ENCODE data around the gene FLNB.

The FLNB gene

DNA sequence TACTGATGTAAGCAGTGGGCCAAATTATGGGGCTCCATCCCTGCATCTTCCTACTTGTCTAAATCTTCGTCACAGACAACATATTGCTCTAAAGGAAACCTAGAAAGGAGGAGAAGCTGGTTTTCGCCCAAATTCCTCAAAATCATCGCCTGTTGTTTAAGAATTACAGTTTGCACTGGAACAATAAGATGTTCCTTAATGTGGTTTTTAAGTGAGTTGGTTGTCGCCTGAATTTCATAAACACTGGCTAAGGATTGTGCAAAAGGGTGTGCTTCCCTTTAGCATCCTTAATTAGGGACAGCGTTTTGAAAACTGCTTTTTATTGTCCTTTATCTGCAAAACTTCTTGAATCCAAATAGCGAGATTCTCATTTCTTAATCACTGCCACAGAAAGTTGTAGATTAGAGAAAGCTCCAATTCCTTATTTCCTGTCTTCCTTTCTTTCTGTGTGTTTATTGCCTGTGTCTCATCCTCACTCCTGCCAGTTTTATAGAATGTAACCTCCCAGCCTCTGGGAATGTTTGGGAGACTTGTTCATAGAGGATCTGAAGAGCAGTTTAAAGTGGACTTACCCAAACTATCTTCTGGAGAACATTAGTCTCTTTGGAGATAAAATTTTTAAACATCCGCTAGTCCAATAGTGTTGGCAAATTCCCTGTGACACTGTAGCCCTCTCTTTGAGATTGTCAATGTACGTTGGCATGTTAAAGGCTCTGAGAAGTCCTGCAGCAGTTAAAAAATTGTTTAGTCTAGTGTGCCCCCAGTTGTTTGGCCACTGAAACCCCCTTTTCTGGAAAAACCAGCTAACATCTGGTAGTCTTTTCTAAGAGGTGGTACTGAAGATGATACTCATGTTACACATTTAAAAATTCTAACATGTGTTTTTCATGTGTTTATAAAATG, 50.4 kb downstream of the FLNB start:
- DNase-seq: peak; percentile 32 to 40

DNA sequence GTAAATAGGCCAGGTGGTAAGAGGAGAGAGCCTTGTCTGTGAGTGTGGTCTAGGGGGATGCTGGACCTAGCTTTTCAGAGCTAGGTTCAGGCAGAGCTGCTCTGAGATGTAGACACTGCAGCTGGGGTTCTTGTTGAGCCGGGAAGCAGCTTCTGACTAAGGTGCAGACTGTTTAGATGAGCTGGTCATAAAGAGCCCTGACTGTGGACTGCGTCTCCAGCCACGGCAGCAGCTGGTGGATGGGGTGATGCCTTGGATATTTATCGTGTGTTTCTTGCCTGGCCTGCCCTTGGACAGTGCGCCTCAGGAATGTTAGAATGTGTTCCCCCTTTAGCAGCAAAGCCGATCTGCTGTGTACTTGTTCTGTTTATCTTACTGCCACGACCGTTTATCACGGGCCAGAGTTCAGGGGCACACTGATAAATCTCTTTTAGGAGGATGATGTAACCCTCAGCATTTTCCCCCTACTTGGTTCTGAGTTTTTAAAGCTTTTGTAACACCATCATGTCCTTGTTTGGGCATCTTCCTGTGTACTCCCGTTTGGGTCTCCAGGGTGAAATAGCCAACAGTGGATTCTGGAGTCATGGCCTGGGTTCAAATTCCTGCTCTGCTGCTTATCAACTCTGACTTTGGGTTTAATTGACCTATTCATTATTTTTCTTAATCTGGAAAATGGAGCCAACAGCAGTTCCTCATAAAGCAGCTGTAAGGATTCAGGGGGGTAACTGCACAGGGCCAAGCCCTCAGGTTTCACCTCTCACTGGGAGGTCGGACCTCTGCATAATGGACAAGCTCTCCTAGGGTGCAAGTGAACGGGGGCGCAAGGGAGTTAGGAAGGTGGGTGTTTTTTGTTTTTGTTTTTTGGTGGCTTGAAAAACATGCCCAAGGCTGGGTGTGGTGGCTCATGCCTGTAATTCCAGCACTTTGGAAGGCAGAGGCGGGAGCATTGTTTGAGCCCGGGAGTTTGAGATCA, 51.4 kb downstream of the FLNB start:
- no peak for DNase-seq

DNA sequence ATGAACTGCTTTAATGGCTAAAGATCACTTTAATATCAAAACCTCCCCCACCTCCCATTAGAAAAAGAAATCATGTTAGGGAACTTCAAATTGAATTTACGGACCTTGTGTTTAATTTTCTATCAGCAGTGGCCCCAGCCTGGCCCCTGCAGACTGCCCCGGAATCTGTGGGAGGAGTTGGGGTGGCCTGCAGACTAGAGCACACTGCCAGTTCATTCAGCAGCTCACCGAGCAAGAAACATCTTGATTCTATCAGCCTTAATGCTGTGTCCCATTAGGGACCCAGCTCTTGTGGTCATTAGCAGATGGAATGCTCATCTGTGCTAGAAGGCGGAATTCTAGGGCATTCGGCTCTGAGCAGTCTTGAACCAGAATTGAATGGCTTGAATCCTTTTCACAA, 54.2 kb downstream of the FLNB start:
- DNase-seq: no peak

DNA sequence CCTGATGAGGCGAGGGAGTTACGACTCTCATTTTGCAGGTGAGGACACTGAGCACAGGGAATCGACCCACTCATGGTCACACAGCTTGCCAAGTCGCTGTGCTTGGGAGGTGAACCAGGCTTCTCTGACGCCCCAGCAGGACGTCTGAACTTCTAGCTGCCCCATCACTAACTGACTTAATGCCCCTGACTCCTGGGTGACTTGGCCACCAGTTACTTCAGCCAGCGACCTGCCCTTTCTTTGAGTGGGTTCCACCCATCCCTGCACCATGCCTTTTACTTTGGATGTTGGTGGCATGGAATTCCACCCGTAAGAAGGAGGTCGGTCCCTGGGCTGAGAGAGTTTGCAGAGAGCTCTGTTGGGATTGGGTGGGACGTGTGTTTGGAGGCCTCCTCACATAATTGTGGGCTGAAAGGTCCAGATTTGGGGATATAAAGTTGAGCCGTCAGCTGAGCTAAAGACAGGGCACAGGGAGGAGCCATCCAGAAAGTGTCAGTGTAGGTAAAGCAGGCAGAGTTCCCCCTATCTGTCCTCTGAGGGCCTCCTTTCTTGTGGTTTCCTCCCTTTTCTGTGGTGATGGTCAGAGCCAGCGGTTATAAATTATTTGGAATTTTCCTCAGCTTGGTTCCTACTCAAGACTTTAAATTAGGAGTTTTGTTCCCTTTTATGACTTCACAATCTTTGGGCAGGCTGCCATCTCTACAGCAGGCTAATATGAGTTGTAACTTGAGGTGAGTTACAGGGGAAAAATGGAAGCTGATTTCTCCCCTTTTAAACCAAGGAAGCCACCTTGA, 55.0 kb downstream of the FLNB start:
- peak; percentile 30 to 58 for DNase-seq

DNA sequence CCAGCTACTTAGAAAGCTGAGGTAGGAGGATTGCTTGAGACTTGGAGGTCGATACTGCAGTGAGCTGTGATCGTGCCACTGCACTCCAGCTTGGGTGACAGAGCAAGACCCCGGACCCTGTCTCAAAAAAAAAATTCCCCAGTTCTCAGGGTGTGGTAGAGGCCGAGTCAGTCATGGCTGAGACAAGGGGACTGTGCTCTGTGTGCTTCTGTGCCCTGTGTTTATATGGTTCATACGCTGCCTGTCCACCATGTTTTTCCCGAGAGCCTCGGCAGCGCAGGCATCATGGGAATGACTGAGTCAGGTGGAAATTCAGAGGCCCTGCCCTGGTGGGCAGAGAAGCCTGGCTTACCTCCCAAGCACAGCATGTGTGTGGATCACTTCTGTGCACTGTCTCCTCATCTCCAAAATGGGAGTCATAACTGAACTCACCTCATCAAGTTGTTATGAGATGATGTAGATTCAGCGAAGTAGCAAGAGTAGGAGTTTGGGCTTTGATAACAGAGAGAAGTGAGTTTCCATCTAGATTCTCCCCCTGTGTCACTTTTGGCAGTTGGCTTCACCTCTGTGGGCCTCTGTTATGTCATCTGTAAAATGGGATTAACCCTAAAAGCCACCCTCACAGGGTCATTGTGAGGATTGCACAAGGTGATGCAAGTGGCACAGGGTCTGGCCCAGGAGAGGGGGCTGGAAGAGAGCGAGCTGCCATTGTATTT, 56.9 kb downstream of the FLNB start:
- no peak for DNase-seq

DNA sequence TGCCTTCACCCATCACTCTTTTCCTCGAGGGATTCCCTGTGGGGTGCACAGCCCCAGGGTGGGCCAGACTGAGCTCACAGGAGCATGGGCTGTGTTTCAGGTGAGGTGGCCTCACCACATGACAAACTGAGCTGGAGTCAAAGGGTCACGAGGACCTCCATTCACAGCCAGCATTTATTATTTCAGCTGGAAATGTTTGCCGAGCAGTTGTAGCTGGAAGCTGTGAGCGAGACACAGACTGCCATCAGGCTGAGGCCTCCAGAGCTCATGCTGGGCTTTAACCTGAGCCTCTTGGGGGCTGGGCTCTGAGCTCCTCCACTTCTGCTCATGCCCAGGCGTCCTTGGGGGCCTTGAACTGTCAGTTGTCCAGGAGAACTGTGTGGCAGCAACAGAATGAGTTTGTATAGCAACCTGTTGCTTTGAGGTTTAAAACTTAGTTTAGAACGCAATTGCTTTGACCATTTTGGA, 57.5 kb downstream of the FLNB start:
- DNase-seq: no peak

DNA sequence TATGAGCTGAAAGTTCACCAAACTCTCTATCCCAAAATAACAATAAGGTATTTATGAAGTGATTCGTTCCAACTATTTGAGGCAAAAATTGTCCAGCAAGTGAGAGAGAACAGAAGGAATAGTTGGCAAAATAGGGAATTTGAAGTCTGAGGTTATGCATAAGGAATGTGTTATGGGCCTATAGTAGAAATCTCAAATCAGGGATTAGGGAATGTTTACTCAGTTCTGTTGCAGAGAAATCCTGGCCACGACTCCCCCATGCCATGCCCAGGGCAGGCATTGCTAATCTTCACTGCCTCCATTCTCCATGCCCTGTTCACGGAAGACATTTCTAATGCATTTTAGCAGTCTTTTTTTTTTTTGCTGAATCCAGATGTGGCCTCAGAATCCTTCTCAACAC, 58.6 kb downstream of the FLNB start:
- no peak for DNase-seq

DNA sequence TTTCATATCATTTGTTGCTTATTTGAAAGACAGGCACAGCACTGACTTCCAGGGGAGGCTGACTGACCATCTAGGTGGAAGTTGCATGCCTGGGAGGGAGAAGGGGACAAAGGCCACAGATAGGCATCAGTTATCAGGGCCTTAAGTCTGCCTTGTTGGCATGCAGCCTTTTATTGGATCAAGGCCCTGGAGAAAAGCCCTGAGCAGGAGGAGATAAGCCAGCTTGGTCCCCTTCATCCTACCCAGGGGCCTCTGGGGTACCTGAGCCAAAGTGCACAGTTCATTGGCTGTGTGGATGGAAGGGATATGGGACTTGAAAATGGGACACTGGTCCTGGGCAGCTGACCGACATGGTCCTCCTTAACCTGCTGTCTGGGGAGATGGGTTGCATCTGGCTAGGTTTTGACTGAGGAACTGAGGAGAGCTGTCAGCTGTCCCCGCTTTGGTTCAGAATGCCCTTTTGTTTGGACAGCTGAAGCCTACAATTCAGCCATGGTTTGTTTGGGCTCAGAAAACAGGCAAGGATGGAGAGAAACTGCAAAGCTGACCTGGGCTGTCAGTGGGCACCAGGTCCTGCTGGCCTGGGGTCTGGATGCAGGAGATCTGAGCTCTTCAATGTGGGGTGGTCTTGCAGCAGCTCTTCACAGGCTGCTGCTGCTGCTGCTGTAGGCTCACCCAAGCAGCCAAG, 60.0 kb downstream of the FLNB start:
- no peak for DNase-seq

DNA sequence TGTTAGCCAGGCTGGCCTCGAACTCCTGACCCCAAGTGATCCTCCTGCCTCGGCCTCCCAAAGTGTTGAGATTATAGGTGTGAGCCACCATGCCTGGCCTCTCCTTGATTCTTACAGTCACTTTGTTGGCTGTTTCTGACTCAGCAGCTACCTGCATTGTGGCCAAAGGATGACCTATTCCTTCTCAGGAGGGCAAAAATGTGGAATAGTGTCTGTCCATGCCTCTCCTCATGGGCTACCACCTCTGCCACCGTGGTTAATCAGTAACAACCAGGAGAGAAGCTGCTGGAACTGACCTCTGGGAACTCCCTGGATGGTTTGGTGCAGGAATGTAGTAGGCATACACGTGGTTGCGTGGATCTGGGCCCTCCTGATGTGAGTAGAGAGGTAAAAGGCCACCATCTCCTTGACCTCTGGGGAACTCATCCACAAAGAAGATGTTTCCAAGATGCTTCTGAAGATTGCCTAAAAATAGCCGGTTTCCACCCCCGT, 63.3 kb downstream of the FLNB start:
- no peak for DNase-seq

DNA sequence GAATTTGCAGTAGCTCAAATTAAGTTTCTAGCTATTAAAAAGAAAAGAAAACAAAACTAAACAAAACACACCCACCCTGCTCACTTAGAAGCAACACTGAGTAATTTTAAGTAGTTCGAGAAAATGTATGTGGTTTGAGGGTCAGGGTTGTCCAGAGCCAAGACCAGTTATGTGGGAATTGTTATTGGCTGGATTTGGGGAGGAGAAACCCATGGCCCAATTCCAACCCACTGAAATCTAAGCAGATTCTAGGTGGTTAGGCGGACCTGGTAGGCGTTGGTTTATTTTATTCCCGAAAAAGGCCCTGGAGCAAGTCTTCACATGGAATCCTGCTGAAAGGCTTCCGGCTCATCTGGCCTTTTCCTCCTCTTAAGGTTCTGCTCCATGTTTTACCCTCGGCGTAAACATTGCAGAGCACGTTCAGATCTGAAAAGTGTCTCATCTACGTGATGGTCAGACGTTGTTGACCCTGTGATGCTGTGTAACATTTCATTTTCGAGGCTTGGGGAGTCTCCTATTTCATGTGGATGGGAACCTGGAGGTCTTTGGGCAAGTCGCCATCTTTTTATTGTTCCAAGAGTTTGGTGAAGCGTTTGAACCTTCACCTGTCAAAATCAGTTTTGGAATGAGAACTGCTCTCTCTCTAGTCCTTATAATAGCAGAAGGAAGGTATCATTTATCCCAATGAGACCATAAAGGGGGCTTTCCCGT, 64.0 kb downstream of the FLNB start:
- DNase-seq: no peak

DNA sequence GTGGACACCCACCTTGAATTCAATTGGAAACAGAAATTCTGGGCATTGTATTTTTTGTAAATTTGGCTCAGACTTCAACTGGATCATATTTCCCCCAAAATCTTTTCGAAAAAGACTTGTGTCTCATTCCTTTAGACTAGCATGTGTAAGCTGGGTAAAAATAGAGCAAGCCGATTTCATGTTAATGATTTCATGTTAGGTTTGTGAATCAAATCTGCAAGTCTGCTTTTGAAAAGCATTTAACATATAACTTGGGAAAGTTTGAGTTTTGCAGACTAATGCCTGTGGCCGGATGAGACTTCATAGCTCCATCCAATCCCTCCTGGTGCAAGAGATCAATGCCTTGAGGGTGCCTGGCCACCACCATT, 64.5 kb downstream of the FLNB start:
- no peak for DNase-seq

DNA sequence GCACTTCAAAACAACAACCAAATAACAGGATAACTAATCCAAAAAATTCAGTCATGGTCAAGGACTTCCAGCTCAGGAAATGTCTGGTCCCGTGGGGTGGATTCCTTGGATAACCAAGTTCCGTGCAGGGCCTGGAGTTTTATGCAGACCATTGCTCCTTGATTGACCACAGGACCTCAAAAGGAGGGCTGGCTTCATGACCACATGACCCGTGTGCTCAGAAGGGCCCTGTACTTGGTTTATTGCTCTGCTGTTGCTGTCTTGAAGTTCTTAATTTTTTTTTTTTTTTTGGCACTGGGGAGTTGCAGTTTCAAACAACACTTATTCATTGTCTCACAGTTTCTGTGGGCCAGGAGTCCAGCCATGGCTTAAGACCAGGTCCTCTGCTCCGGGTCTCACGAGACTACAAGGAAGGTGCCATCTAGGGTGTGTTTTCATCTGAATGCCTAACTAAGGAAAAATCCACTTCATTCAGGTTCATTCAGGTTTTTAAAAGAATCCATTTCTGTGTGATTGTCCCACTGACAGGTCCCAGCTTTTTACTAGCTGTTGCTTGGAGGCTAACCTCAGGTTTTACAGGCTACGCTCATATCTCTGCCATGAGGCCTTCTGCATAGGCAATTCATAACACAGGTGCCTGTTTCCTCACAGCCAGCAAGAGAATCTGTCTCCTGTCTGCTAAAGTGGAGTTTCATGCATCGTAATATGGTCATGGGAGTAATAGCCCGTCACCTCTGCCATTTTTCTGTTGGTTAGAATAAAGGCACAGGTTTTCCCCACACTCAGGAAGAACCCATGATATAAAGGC, 65.3 kb downstream of the FLNB start:
- no peak for DNase-seq

DNA sequence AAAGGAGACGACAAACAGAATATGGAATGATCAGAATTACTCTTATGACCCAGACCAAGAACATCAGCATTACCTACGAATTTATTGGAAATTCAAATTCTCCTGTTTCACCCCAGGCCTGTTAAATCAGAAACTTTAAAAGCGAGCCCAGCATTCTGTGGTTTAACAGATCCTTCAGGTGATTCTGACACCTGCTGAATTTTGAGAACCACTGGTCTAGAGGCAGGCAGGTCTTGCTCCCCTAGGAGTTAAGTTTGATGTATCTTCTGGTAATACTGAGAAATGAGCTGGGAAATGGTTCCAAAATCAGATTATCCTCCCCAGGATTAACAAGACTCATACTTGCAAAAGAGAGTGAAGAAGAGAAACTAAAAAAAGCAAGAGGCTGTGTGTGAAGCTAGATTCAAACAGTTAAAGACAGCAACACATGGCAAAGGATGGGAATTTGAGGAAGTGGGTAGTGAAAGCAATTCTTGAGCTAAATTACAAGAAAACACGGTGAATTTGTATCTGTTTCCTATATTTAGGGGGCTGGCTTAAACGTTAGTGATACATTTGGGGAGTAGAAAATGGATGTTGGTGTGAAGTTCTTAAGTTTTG, 66.0 kb downstream of the FLNB start:
- peak; percentile 25 to 35 for DNase-seq

DNA sequence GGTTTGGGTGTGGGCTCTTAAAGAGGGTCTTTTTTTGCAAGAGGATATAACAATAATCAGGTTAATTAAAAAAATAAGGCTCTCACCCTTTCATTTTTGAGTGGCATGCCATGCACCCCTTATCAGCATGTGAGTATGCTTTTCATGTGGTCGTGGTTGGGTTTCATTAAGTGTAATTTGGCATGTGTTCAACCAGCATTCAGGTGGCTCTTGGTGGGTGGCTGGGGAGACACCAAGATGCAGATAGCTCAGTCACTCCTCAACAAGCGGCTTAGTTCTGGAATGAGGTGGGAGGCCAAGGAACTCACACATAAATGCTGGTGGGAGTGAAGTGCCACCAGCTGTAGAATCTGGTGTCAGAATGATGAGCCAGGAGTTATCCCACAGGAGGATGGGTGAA, 66.8 kb downstream of the FLNB start:
- DNase-seq: no peak

DNA sequence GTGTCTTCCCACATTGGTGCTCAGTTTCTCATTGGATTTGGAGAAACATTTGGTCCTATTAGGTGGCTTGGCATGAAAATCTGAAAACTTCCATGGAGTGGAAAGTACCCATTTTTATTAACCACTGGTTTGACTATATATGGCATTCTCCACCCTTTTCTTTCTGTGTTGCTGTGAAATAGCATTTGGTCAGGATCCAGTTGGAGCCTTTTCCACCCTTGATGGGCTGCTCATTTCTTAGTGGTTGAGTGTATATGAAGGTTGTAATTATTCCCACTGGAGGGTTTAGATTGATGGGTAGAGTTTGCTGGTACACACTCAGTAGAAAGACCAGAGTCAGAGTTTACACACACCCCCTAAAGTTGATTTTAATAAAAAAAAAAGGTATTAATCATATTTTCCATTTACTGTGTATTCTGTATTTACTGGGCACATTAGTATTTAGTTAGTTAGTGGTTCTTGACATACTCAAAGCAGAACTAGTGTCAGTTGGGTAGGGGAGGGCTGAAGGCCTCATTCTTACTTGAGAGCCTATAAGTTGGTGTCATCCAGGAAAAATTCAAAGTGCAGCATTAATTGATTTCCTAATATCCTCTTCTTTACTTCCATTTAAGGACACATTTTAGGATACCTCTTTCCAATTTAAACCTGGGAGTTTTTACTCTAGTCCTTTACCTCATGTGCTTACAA, 69.5 kb downstream of the FLNB start:
- DNase-seq: no peak

DNA sequence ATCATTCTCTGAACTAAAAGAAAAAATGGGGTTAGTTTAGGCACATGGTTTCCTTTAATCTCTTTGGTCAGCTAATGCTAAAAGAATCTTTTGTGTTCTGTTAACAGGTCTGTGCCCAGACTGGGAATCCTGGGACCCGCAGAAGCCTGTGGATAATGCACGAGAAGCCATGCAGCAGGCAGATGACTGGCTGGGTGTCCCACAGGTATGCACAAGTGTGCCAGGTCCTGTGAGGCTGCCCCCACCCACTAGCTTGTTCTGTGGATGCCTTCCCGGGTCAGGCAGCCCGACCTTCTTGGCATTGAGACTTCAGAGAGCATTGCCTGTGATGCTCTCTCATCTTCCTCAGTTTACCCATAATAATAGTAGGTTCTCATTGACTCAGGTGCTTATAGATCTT, 70.4 kb downstream of the FLNB start:
- no peak for DNase-seq

DNA sequence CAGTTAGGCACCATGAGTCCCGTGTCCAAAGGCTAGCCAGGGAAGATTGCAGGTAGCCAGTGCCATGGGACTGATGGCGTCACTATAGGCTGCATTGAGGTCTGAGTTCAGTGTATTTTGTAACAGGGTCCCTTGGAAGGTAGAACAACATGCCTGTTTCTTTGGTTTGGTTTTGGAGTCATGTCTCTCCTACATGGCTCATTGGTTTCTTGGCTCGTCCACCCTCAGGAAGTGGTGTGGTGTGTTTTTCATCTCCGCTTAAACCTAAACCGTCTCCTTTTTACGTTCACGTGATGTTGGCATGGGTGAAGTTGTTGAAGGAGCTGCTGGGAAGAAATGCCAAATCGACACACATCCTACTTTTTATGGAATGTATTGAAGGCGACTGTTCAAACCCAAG, 71.6 kb downstream of the FLNB start:
- no peak for DNase-seq

DNA sequence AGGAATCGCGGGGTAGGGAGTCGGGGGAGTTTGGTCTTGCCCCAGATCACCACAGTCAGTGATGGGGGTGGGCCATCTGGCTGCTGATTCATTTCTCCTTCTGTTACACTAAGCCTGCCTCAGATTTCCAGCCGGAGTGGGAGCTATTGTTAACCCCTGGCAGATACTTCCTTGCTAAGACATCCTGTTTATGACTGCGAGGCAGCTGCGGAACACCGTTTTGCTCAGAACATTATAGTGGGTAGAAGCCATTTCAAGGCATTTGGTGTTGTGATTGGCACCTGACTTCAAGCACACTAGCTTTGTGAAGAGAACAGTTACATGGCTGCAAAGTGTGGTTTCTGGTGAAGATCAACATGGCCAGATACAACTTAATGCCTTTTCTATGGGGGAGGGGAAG, 73.8 kb downstream of the FLNB start:
- peak; percentile 19 to 51 for DNase-seq

DNA sequence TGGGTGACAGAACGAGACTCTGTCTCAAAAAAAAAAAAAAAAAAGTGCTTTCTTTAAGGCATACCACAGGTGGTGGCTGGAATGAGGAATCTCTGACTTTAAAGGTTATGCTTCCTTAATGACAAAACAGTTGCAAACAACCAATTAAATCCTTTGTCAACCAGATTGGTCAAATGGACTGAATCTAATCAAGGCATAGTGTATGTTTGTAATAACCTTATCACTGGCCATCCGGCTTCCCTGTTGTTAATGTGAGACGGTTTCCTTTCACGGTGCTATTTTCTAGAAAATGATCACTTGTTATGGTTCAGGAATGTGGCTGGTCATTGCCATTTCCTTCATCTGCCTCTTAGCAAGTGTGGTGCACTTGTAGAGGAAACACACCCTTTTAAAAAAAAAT, 75.9 kb downstream of the FLNB start:
- DNase-seq: no peak
